Measurements from ENCODE around the gene KCNQ2.

DNA sequence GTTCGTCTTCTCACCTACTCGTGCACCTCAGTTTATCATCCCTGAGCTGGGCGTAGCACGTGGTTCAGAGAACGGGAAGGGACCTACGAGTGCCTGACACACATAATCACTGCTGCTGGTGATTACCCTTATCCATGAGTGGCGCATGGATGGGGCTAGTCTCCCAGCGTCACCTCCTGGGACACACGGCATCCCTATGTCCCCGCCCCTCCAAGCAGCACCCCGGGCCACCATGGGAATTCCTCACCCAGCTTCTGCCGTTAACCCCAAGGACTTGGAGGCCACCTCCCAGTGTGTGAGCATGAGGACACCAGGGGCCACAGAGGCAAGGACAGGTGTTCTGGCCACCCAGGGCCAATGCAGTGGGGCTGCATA is 121.1 kb downstream of the KCNQ2 start:
- no peak for TF ChIP-seq POLR2AphosphoS5 (IDR thresholded peaks at IDR 0.05; ENCODE audit: low read depth)
- TF ChIP-seq, protein P1, sequence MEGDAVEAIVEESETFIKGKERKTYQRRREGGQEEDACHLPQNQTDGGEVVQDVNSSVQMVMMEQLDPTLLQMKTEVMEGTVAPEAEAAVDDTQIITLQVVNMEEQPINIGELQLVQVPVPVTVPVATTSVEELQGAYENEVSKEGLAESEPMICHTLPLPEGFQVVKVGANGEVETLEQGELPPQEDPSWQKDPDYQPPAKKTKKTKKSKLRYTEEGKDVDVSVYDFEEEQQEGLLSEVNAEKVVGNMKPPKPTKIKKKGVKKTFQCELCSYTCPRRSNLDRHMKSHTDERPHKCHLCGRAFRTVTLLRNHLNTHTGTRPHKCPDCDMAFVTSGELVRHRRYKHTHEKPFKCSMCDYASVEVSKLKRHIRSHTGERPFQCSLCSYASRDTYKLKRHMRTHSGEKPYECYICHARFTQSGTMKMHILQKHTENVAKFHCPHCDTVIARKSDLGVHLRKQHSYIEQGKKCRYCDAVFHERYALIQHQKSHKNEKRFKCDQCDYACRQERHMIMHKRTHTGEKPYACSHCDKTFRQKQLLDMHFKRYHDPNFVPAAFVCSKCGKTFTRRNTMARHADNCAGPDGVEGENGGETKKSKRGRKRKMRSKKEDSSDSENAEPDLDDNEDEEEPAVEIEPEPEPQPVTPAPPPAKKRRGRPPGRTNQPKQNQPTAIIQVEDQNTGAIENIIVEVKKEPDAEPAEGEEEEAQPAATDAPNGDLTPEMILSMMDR (IDR thresholded peaks at IDR 0.05; ENCODE audit: insufficient read depth, low read length) = no peak

Measured in HL-60 (cell line).